H1 (cell line): ENCODE results near the gene CERS1. TPM values are rescaled to one million over a fixed set of nuclear protein-coding genes. Genes with fewer than 3 reads are reported as not detected.

Source experiments
- CTCF ChIA-PET: fragments of 300-600 bp; sonication (Branson Sonifier 250); formaldehyde crosslinking; loops from one replicate; lab custom pipeline; 2021; ENCODE audit not compliant: partially characterized antibody; lab: Charles Lee
- POLR2A ChIA-PET: fragments of 300-600 bp; sonication (Branson Sonifier 250); formaldehyde crosslinking; loops from one replicate; lab custom pipeline; 2021; ENCODE audit warnings: inconsistent platforms; ENCODE audit not compliant: partially characterized antibody; lab: Charles Lee
- DNase-seq, 2 experiments: peaks; one replicate each; pipeline versions ENCODE4 v3.0.0 to v3.0.0-alpha.2; 2010 to 2022; ENCODE audit warnings: low spot score in 2 of 2, low read depth in 1 of 2, mixed read lengths in 1 of 2
- FAIRE-seq: peaks from 2 replicates; lab custom pipeline; 2011; peaks lifted over from hg19 to GRCh38; lab: Jason Lieb, UNC
- H2AFZ ChIP-seq: 2 replicates; pipeline ENCODE4 v1.8.1; 2012; ENCODE audit warnings: low read length, inconsistent platforms
- H2AK5ac ChIP-seq: 2 replicates; pipeline ENCODE4 v1.6.1; 2013; ENCODE audit warnings: low read depth, low read length
- H2BK120ac ChIP-seq: replicated peaks from 2 replicates; pipeline ENCODE3; 2013; ENCODE audit warnings: low read depth, low read length, inconsistent platforms
- H2BK12ac ChIP-seq: 2 replicates; pipeline ENCODE4 v1.6.1; 2013; ENCODE audit warnings: low read depth, low read length
- H2BK15ac ChIP-seq: 2 replicates; pipeline ENCODE4 v1.6.1; 2013; ENCODE audit warnings: low read length
- H2BK20ac ChIP-seq: 2 replicates; pipeline ENCODE4 v1.6.1; 2013; ENCODE audit warnings: low read length
- H2BK5ac ChIP-seq: 2 replicates; pipeline ENCODE4 v1.6.1; 2013; ENCODE audit warnings: low read depth, low read length
- H3K14ac ChIP-seq: 2 replicates; pipeline ENCODE4 v1.6.1; 2013; ENCODE audit warnings: inconsistent platforms; ENCODE audit not compliant: insufficient read length
- H3K18ac ChIP-seq: 2 replicates; pipeline ENCODE4 v1.6.1; 2013; ENCODE audit warnings: low read length; ENCODE audit errors: extremely low read depth
- H3K23ac ChIP-seq: 2 replicates; pipeline ENCODE4 v1.6.1; 2013; ENCODE audit warnings: inconsistent platforms; ENCODE audit not compliant: insufficient read length
- H3K23me2 ChIP-seq: 2 replicates; pipeline ENCODE4 v1.6.1; 2013; ENCODE audit warnings: low read depth, low read length
- H3K27ac ChIP-seq: 2 replicates; pipeline ENCODE4 v1.6.1; 2011; ENCODE audit warnings: low read depth, low read length, inconsistent platforms
- H3K27me3 ChIP-seq, 4 experiments: replicated peaks in 1 of 4; 1 replicate in 1 of 4; 2 replicates in 3 of 4; pipeline versions ENCODE4 v1.6.1 to v1.8.1; 2011 to 2013; ENCODE audit warnings: low read length in 3 of 4, mild to moderate bottlenecking in 3 of 4, inconsistent platforms in 2 of 4, mixed read lengths in 2 of 4, moderate library complexity in 1 of 4; ENCODE audit not compliant: control insufficient read depth in 3 of 4, insufficient read depth in 3 of 4; ENCODE audit errors: extremely low read depth in 1 of 4
- H3K36me3 ChIP-seq, 4 experiments: 2 replicates each; pipeline versions ENCODE4 v1.6.1 to v1.8.1; 2011 to 2013; ENCODE audit warnings: mild to moderate bottlenecking in 4 of 4, low read length in 3 of 4, moderate library complexity in 2 of 4, control low read depth in 1 of 4, inconsistent platforms in 1 of 4; ENCODE audit not compliant: insufficient read depth in 4 of 4, control insufficient read depth in 2 of 4
- H3K4ac ChIP-seq: replicated peaks from 2 replicates; pipeline ENCODE3; 2013; ENCODE audit warnings: low read length, low read depth, mixed read lengths, inconsistent platforms; ENCODE audit not compliant: insufficient read length
- H3K4me1 ChIP-seq, 4 experiments: replicated peaks in 1 of 4; 1 replicate in 1 of 4; 2 replicates in 3 of 4; pipeline versions ENCODE4 v1.6.1 to v1.8.1; 2011 to 2013; ENCODE audit warnings: low read length in 3 of 4, inconsistent platforms in 2 of 4, mixed read lengths in 1 of 4; ENCODE audit not compliant: insufficient read depth in 4 of 4, control insufficient read depth in 3 of 4
- H3K4me2 ChIP-seq, 2 experiments: 2 replicates each; pipeline versions ENCODE4 v1.6.1 to v1.8.1; 2011 to 2013; ENCODE audit warnings: low read depth in 2 of 2, low read length in 2 of 2, control low read depth in 1 of 2, inconsistent platforms in 1 of 2, mild to moderate bottlenecking in 1 of 2; ENCODE audit not compliant: insufficient read depth in 1 of 2
- H3K4me3 ChIP-seq, 4 experiments: fragments of 200-600, 300-600 bp in 1 of 4; sonication (generic), shearing (Covaris generic), sonication (Bioruptor Twin) in 1 of 4; 2 replicates each; pipeline versions ENCODE4 v1.5.1 to v1.8.1; 2011 to 2016; ENCODE audit warnings: low read length in 4 of 4, low read depth in 3 of 4, control low read depth in 2 of 4, inconsistent platforms in 2 of 4, mild to moderate bottlenecking in 2 of 4, mixed read lengths in 1 of 4, moderate library complexity in 1 of 4; ENCODE audit not compliant: insufficient read depth in 2 of 4; ENCODE audit errors: extremely low read depth in 1 of 4
- H3K56ac ChIP-seq: replicated peaks from 2 replicates; pipeline ENCODE3; 2013; ENCODE audit warnings: low read depth, mild to moderate bottlenecking, mixed read lengths, low read length, inconsistent platforms; ENCODE audit not compliant: insufficient read length
- H3K79me1 ChIP-seq: 2 replicates; pipeline ENCODE4 v1.6.1; 2013; ENCODE audit warnings: low read depth, low read length, control low read depth
- H3K79me2 ChIP-seq, 2 experiments: 2 replicates each; pipeline versions ENCODE4 v1.6.1 to v1.8.1; 2012 to 2013; ENCODE audit warnings: low read length in 2 of 2, mild to moderate bottlenecking in 2 of 2, inconsistent platforms in 1 of 2; ENCODE audit not compliant: insufficient read depth in 2 of 2, control insufficient read depth in 1 of 2
- H3K9ac ChIP-seq, 4 experiments: replicated peaks in 1 of 4; 1 replicate in 1 of 4; 2 replicates in 3 of 4; pipeline versions ENCODE4 v1.6.1 to v1.8.1; 2011 to 2013; ENCODE audit warnings: low read depth in 3 of 4, low read length in 3 of 4, control low read depth in 2 of 4, mild to moderate bottlenecking in 2 of 4, moderate library complexity in 2 of 4, inconsistent platforms in 1 of 4; ENCODE audit errors: extremely low read depth in 1 of 4
- H3K9me3 ChIP-seq, 2 experiments: 2 replicates each; pipeline versions ENCODE4 v1.6.1 to v1.8.1; 2012 to 2013; ENCODE audit warnings: mild to moderate bottlenecking in 2 of 2, moderate library complexity in 2 of 2, control low read depth in 1 of 2, inconsistent platforms in 1 of 2, low read depth in 1 of 2, low read length in 1 of 2, mixed read lengths in 1 of 2; ENCODE audit not compliant: insufficient read depth in 2 of 2
- H4K20me1 ChIP-seq, 2 experiments: replicated peaks in 1 of 2; 2 replicates each; pipeline versions ENCODE3 to v1.8.1; 2011 to 2013; ENCODE audit warnings: inconsistent platforms in 2 of 2, low read length in 2 of 2, mild to moderate bottlenecking in 1 of 2; ENCODE audit not compliant: insufficient read depth in 2 of 2, control insufficient read depth in 1 of 2
- H4K5ac ChIP-seq: 2 replicates; pipeline ENCODE4 v1.6.1; 2013; ENCODE audit warnings: low read length, low read depth, mixed read lengths, inconsistent platforms; ENCODE audit not compliant: insufficient read length
- H4K8ac ChIP-seq: 2 replicates; pipeline ENCODE4 v1.8.0; 2013; ENCODE audit warnings: mild to moderate bottlenecking, moderate library complexity, low read length, inconsistent platforms; ENCODE audit not compliant: insufficient read depth; ENCODE audit errors: extremely low read depth
- H4K91ac ChIP-seq: replicated peaks from 2 replicates; pipeline ENCODE3; 2013; ENCODE audit warnings: low read length, mixed read lengths, inconsistent platforms; ENCODE audit not compliant: insufficient read length
- ATF2 ChIP-seq: IDR thresholded peaks from 2 replicates; pipeline ENCODE4 v1.6.1; 2012; ENCODE audit warnings: low read length, inconsistent platforms
- RBBP5 ChIP-seq: IDR thresholded peaks from 2 replicates; pipeline ENCODE4 v1.7.1; 2012; ENCODE audit warnings: low read depth, mild to moderate bottlenecking, inconsistent platforms, low read length, moderate library complexity, borderline replicate concordance
- SIN3A ChIP-seq, 2 experiments: IDR thresholded peaks in 1 of 2; conservative IDR thresholded peaks in 1 of 2; 2 replicates each; pipeline ENCODE4 v1.6.1; 2011 to 2012; ENCODE audit warnings: low read length in 2 of 2, improper control_type of control experiment in 1 of 2, low read depth in 1 of 2, mild to moderate bottlenecking in 1 of 2
- TBP ChIP-seq: IDR thresholded peaks from 2 replicates; pipeline ENCODE4 v1.6.1; 2011; ENCODE audit warnings: low read depth, low read length, improper control_type of control experiment
- WGBS, 2 experiments: shearing (Covaris generic) in 1 of 2; methylation state at CpG; one replicate each; pipeline versions ENCODE4 v1.1.6 to v1.1.7; 2013 to 2015; ENCODE audit warnings: low lambda C conversion rate in 2 of 2, mixed read lengths in 2 of 2, inconsistent platforms in 1 of 2, low coverage in 1 of 2, missing lambda C conversion rate in 1 of 2; ENCODE audit not compliant: insufficient replicate concordance in 2 of 2, insufficient coverage in 1 of 2, insufficient read length in 1 of 2; ENCODE audit errors: extremely low coverage in 1 of 2, missing lambda C conversion rate in 1 of 2; 5-methylcytosine and 5-hydroxymethylcytosine counted together
- polyA plus RNA-seq, 7 experiments: library from polyadenylated mRNA; depleted of rRNA in 3 of 7; stranded (reverse) in 5 of 7; unstranded in 2 of 7; fragments of >200 nt in 5 of 7; fragments of 200-250 nt in 2 of 7; gene quantifications; 1 replicate in 5 of 7; 2 replicates in 1 of 7; 4 replicates in 1 of 7; pipeline versions ENCODE4 v1.2.1 to v1.2.3, GENCODE V29; 2011 to 2013; ENCODE audit warnings: missing spikeins in 2 of 7, mixed read lengths in 2 of 7
- total RNA-seq: library from RNA; stranded (reverse); fragmentation: NEBNext Ultra II Directional; extraction: Animal tissue kit (Norgen Biotek cat#: 25700); gene quantifications from 2 replicates; pipeline ENCODE4 v1.2.1, GENCODE V29; 2021

Gene CERS1
- total and polyA plus RNA-seq, 2 of the 8 experiments (the other 6 are each of a cell fraction or from before 2014, with no cell fraction given): 18.6 to 51.0 TPM

GRCh38 chr19:18940769-18941627, 45.0 kb upstream of the CERS1 start, which contains the start of gene HOMER3:
Gene HOMER3, minus strand, starts transcription at chr19:18941217. Its CDS starts 2,235 bp downstream, at chr19:18938982.
- H3K9me3 ChIP-seq: no peaks in the 10 kb centered on the region
- peaks cover 1 to 2% of the 10 kb centered on the region in 2 experiments for H4K20me1 ChIP-seq
- H3K9ac ChIP-seq: peak within 1 kb of the TSS in 3 of 4 experiments; percentile 48 to 89 (median 48); a peak in 5 of 7 replicates
- POLR2A ChIA-PET: interaction anchor here (1.0 to 2.2 kb wide), 9 partner anchors 8 to 47 kb away, joined by 3 to 18 read pairs (median 8); partner anchors contain the start of genes COPE and DDX49
- no peak within 1 kb of the TSS; the same call in 1 of the 2 replicates for H2AK5ac ChIP-seq
- no peak within 1 kb of the TSS; the same call in 1 of the 2 replicates for H3K27ac ChIP-seq
- no peak within 1 kb of the TSS for H2AFZ ChIP-seq
- peak within 1 kb of the TSS; percentile 83 for H4K91ac ChIP-seq
- H3K23ac ChIP-seq: no peak within 1 kb of the TSS
- H3K4me3 ChIP-seq: peak within 1 kb of the TSS; percentile 45 to 77 (median 66)
- peak within 1 kb of the TSS; percentile 4; the same call in 1 of the 2 replicates for H2BK15ac ChIP-seq
- no peak within 1 kb of the TSS for H3K4ac ChIP-seq
- H2BK5ac ChIP-seq: no peak within 1 kb of the TSS
- no peak within 1 kb of the TSS for H2BK20ac ChIP-seq
- H4K8ac ChIP-seq: peak within 1 kb of the TSS; percentile 78
- peak within 1 kb of the TSS; percentile 49 for H4K5ac ChIP-seq
- peak within 1 kb of the TSS; percentile 70 to 80 for H3K4me2 ChIP-seq
- peak within 1 kb of the TSS; percentile 39 for H3K56ac ChIP-seq
- WGBS, 2 experiments: 9% methylated on average over 8 of the region's 81 CpGs; no CpG with 5 or more reads in 1 of the 2 experiments
- DNase-seq: peak in 1 of 2 experiments; percentile 85
- peaks cover 3% of the 10 kb centered on the region; the same call in 1 of the 2 replicates for H3K79me1 ChIP-seq
- peak within 1 kb of the TSS; percentile 54 for H2BK120ac ChIP-seq
- H3K23me2 ChIP-seq: peaks cover 10% of the 10 kb centered on the region; the same call in 1 of the 2 replicates
- peak within 1 kb of the TSS; percentile 78 for H3K18ac ChIP-seq
- no peaks in the 10 kb centered on the region for H3K27me3 ChIP-seq
- peaks cover 5 to 18% (median 9%) of the 10 kb centered on the region in 4 experiments for H3K4me1 ChIP-seq
- CTCF ChIA-PET: interaction anchor here (0.8 to 1.4 kb wide), 5 partner anchors 14 to 86 kb away, joined by 3 to 6 read pairs (median 3); no protein-coding TSS in a partner anchor
- H3K14ac ChIP-seq: no peak within 1 kb of the TSS
- peak within 1 kb of the TSS; percentile 52; the same call in 1 of the 2 replicates for H2BK12ac ChIP-seq
- peaks cover 0 to 5% of the 10 kb centered on the region in 2 experiments; a peak in 1 of 4 replicates for H3K79me2 ChIP-seq
- peaks cover 2 to 15% (median 4%) of the 10 kb centered on the region in 4 experiments; a peak in 4 of 8 replicates for H3K36me3 ChIP-seq
- FAIRE-seq: no peak
- 0 out of 4 replicates have a peak, but pooled peaks of 1 of the 2 experiments have one; percentile 2 for TF ChIP-seq SIN3A (conservative IDR thresholded peaks at IDR 0.05 in 1 of 2, IDR thresholded peaks at IDR 0.05 in 1 of 2; ENCODE audit: low read depth in 1 of 2, low read length in 2 of 2)
- no peak for TF ChIP-seq RBBP5
- no peak for TF ChIP-seq TBP
- TF ChIP-seq ATF2: no peak
